Measurements from ENCODE around the gene KDM1A.

The KDM1A gene

DNA sequence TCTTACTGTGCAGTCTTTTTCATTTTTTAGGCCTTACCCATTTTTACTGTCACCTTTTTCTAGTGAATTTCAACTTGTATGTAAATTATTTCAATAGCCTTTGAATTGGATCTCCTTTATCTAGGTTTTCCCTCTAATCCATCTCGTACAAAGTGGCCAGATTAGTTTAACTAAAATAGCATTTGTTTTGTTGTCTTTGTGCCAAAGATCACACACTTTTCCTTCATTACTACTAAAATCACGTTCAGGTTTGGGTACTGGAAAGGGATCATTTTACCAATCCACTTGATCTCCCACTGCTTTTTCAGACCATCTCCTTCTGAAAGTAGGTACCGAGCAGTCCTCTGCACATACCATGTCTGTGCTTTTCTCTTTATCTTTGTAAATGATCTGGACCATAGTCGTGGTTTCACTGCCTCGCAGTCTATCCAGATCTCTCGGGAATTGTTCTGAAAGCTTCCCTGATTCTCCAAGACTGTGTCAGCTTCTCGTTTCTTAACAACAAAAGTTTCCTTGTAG, 20.1 kb downstream of the KDM1A start:
- TF ChIP-seq, protein P1, sequence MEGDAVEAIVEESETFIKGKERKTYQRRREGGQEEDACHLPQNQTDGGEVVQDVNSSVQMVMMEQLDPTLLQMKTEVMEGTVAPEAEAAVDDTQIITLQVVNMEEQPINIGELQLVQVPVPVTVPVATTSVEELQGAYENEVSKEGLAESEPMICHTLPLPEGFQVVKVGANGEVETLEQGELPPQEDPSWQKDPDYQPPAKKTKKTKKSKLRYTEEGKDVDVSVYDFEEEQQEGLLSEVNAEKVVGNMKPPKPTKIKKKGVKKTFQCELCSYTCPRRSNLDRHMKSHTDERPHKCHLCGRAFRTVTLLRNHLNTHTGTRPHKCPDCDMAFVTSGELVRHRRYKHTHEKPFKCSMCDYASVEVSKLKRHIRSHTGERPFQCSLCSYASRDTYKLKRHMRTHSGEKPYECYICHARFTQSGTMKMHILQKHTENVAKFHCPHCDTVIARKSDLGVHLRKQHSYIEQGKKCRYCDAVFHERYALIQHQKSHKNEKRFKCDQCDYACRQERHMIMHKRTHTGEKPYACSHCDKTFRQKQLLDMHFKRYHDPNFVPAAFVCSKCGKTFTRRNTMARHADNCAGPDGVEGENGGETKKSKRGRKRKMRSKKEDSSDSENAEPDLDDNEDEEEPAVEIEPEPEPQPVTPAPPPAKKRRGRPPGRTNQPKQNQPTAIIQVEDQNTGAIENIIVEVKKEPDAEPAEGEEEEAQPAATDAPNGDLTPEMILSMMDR (conservative IDR thresholded peaks at IDR 0.05; ENCODE audit: low read length) = no peak
- TF ChIP-seq EZH2phosphoT487 (IDR thresholded peaks at IDR 0.05; ENCODE audit: borderline replicate concordance) = no peak
- H3K9me2 ChIP-seq (replicated peaks; ENCODE audit: low read depth, low read length) = no peaks in the 10 kb centered on the region
- no peaks in the 10 kb centered on the region for H3F3A ChIP-seq (ENCODE audit: low read depth)
- no peaks in the 10 kb centered on the region for H3K4me1 ChIP-seq (ENCODE audit: insufficient read depth, low read length, poor library complexity, severe bottlenecking)
- H3K9ac ChIP-seq (ENCODE audit: low read depth, low read length, poor library complexity, severe bottlenecking) = no peak overlapping the region
- H3K9me3 ChIP-seq (ENCODE audit: insufficient read depth, low read depth, low read length) = no peaks in the 10 kb centered on the region
- H2AFZ ChIP-seq (ENCODE audit: low read length) = no peak overlapping the region
- H3K79me2 ChIP-seq (ENCODE audit: insufficient read depth, low read length) = peaks cover 96% of the 10 kb centered on the region
- H3K4me3 ChIP-seq (ENCODE audit: low read length, poor library complexity, severe bottlenecking) = no peak overlapping the region
- H3K36me3 ChIP-seq (ENCODE audit: insufficient read depth, low read length) = peaks cover 41% of the 10 kb centered on the region
- no peaks in the 10 kb centered on the region for H3K27me3 ChIP-seq (ENCODE audit: insufficient read depth, low read length, poor library complexity, severe bottlenecking)
- H3K4me2 ChIP-seq (ENCODE audit: low read depth, low read length, poor library complexity, severe bottlenecking) = no peak overlapping the region
- H4K20me1 ChIP-seq (ENCODE audit: insufficient read depth, low read length, poor library complexity, severe bottlenecking) = peaks cover 90% of the 10 kb centered on the region

GRCh38 chr1:23040509-23040908, 21.2 kb downstream of the KDM1A start:
- Histone ChIP-seq H3K4me1 (ENCODE audit: insufficient read depth, low read length, poor library complexity, severe bottlenecking) (no peaks in the 10 kb centered on the region), H3K36me3 (ENCODE audit: insufficient read depth, low read length) (peaks cover 50% of the 10 kb centered on the region), H4K20me1 (ENCODE audit: insufficient read depth, low read length, poor library complexity, severe bottlenecking) (peaks cover 90% of the 10 kb centered on the region), H3K9ac (ENCODE audit: low read depth, low read length, poor library complexity, severe bottlenecking) (no peak overlapping the region), H3K27me3 (ENCODE audit: insufficient read depth, low read length, poor library complexity, severe bottlenecking) (no peaks in the 10 kb centered on the region), H2AFZ (ENCODE audit: low read length) (no peak overlapping the region), H3K4me3 (ENCODE audit: low read length, poor library complexity, severe bottlenecking) (no peak overlapping the region), H3K9me3 (ENCODE audit: insufficient read depth, low read depth, low read length) (no peaks in the 10 kb centered on the region), H3K9me2 (replicated peaks; ENCODE audit: low read depth, low read length) (no peaks in the 10 kb centered on the region), H3K4me2 (ENCODE audit: low read depth, low read length, poor library complexity, severe bottlenecking) (no peak overlapping the region), H3K79me2 (ENCODE audit: insufficient read depth, low read length) (peaks cover 96% of the 10 kb centered on the region), H3F3A (ENCODE audit: low read depth) (no peaks in the 10 kb centered on the region)
- TF ChIP-seq, protein P1 (conservative IDR thresholded peaks at IDR 0.05; ENCODE audit: low read length) = no peak
- TF ChIP-seq EZH2phosphoT487 (IDR thresholded peaks at IDR 0.05; ENCODE audit: borderline replicate concordance) = no peak

- Histone ChIP-seq H3K27me3 (ENCODE audit: insufficient read depth, low read length, poor library complexity, severe bottlenecking) (no peaks in the 10 kb centered on the region), H3K9ac (ENCODE audit: low read depth, low read length, poor library complexity, severe bottlenecking) (no peak overlapping the region), H3K9me2 (replicated peaks; ENCODE audit: low read depth, low read length) (no peaks in the 10 kb centered on the region), H3K79me2 (ENCODE audit: insufficient read depth, low read length) (peaks cover 93% of the 10 kb centered on the region), H3K4me1 (ENCODE audit: insufficient read depth, low read length, poor library complexity, severe bottlenecking) (no peaks in the 10 kb centered on the region), H3K36me3 (ENCODE audit: insufficient read depth, low read length) (peaks cover 72% of the 10 kb centered on the region), H3F3A (ENCODE audit: low read depth) (no peaks in the 10 kb centered on the region), H3K4me3 (ENCODE audit: low read length, poor library complexity, severe bottlenecking) (no peak overlapping the region), H3K4me2 (ENCODE audit: low read depth, low read length, poor library complexity, severe bottlenecking) (no peak overlapping the region), H3K9me3 (ENCODE audit: insufficient read depth, low read depth, low read length) (no peaks in the 10 kb centered on the region), H4K20me1 (ENCODE audit: insufficient read depth, low read length, poor library complexity, severe bottlenecking) (peaks cover 88% of the 10 kb centered on the region), H2AFZ (ENCODE audit: low read length) (no peak overlapping the region)
- no peak for TF ChIP-seq EZH2phosphoT487 (IDR thresholded peaks at IDR 0.05; ENCODE audit: borderline replicate concordance)
- TF ChIP-seq, protein P1 (conservative IDR thresholded peaks at IDR 0.05; ENCODE audit: low read length) = no peak
Observed at GRCh38 chr1:23044035-23044434, 24.8 kb downstream of the KDM1A start.
